CD4-positive, alpha-beta T cell treated with Interleukin-17A for 4 hours (primary cell): ENCODE results near the gene DGKI.

ENCODE experiments used
- DNase-seq: peaks from one replicate; pipeline ENCODE4 v3.0.0-alpha.2; 2020; ENCODE audit warnings: mixed read lengths

The DGKI gene

GRCh38 chr7:137871170-137871915, 24.6 kb upstream of the DGKI start:
- DNase-seq: no peak

- no peak for DNase-seq
Observed at GRCh38 chr7:137870684-137871083, 23.9 kb upstream of the DGKI start.

- no peak for DNase-seq
Observed at GRCh38 chr7:137870078-137870477, 23.3 kb upstream of the DGKI start.

DNA sequence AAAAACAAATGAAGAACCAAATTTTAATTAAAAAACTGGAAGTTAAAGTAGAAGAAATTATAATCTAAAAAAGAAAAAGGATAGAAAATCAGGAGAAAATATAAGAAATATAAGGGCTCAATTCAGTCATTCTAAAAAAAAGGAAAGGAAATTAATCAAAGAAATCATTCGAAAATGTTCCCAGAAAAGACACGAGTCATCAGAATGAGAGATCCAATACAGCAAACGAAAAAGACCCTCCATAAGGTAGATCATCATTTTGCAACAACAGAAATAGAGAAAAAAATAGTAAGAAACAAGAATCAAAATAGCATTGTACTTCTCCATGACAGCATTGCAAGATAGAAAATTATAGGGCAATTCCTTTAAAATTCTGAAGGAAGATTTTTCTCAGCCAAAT, 22.5 kb upstream of the DGKI start:
- DNase-seq: no peak

DNA sequence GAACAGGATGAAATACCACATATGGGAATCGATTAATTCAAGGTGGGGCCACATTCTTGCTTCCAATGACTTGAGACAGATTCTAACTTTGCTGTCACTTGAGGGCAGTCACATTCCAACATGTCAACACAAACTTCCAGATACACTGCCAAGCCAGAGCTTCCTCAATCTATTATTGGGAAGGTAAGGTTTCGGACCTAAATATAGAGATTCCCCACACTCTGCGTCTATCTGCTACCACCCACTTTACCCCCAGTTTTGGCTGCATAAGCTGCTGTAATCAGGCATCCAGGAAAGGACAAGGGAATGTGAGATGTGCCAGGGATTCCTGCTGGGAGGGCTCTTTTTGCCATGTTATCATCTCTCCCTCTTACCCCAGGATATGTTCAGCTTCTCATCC, 20.5 kb upstream of the DGKI start:
- DNase-seq: no peak

DNA sequence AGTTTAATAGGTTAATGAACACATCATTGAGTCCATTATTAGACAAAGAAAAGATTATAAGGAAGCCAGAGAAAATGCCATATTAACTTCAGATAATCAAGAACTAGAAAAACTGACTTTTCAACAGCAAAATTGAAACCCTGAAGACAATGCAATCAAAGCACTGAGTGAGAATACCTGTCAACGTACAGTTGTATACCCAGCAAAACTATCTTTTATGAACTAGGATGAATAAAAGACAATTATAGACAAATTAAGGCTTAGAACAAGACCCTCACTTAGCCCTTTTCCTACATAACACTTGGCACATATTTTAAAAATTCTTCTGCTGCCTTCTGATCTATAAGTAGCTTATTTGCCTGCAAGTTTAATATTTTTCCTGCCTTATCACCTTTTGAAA, 19.0 kb upstream of the DGKI start:
- no peak for DNase-seq

GRCh38 chr7:137862964-137863363, 16.2 kb upstream of the DGKI start:
- DNase-seq: no peak

DNA sequence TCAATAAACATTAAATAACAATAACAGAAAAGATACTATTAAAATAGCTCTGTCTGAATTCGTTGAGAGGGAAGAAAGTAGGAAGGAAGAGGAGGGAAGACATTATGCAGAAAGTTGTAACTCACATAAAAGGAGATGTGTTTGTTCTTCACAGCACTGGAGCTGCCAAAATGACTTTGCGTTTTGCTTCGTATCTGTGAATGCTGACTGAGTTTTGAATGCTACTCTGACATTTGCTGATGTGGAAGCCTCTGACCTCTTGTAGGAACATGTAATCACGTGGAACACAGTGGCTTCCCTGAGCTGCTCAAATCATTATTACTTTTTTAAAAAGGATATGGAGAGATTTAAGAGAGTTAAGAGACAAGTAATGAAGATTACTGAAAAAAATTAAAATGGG, 15.6 kb upstream of the DGKI start:
- no peak for DNase-seq

DNA sequence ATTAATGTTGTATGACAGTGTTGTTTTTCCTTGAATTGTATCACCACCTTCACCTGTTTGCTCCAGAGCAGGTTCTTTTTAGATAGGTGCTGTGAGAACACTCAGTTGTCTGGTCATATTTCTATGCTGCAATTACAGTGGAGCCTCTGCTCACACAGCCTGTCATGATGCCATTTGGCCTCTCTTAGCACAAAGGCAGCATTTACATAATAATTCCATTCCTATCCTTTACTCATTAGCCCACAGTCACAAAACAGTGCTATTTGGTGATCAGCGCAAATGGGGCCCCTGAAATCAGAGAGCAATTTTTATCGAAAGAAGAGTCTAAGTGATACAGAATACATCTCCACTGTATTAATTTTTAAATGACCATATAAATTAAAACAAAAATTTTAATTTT, 13.8 kb upstream of the DGKI start:
- no peak for DNase-seq

DNA sequence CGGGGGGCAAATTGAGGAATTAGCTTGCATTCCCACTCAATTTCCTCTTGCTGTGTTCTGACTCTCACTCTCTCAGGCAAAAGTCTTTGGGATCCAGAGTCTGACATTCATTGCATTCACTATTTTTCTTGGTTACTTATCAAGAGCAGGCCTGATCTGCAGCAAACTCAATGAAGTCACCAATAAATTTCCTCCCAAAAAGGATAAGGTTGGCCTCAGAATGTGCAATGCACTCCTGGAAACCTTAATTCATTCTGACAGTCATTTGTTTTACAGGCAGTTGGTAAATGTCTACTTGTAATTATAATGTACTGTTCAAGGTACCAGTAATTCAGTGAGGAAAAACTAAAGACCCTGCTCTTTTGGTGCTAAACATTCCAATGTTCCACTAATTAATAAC, 6.3 kb upstream of the DGKI start:
- no peak for DNase-seq

GRCh38 chr7:137852108-137852507, 5.3 kb upstream of the DGKI start:
- no peak for DNase-seq

DNA sequence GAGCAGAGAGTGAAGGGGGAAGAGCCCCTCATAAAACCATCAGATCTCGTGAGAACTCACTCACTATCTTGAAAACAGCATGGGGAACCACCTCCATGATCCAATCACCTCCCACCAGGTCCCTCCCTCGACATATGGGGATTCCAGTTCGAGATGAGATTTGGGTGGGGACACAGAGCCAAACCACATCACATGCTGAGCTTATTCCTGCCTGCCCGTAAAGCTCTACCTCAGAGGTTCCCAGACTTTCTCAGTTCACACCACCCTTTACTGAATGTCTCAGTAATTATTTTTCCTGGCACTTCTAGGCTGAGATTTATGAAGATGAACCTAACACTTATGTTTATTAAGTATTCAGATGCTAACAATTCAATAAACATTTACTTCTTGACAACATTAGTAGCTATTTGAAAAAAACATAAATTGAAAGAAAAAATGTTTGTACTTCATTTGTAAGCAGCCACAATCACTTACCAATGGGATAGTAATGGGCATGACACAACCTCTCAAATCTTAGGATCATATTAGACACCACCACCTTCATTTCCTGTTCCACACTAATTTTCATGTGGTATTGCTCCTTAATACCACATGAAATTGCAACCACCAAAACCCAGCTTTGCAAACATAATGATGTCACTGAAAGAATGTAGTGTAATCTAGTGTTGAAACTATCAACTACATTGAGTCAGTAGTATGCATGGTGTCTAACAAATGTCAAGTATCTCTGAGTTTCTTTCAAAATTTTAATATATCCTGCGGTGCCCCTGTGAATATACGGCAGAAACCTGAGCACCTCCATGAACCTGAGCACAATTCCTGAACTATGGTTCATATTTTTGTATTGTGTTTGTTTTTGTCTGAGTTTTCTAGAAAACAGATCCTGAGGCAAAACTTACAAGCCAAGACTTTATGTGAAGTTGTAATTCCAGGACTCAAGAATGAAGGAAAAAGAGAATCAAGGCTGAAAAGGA, 4.5 kb upstream of the DGKI start:
- no peak for DNase-seq

DNA sequence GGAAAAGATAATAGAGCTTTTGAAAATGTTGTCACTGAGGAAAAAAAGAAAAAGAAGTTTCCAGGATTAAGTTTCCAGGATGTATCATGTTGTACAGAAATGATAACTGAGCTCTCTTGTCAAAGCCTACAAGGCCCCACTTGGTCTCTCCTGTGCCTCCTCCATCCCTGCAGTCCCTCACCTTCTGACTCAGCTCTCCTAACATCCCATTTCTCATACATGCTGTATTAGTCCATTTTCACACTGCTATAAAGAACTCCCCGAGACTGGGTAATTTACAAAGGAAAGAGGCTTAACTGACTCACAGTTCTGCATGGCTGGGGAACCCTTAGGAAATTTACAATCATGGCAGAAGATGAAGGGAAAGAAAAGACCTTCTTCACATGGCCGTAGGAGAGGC, 3.8 kb upstream of the DGKI start:
- DNase-seq: no peak

DNA sequence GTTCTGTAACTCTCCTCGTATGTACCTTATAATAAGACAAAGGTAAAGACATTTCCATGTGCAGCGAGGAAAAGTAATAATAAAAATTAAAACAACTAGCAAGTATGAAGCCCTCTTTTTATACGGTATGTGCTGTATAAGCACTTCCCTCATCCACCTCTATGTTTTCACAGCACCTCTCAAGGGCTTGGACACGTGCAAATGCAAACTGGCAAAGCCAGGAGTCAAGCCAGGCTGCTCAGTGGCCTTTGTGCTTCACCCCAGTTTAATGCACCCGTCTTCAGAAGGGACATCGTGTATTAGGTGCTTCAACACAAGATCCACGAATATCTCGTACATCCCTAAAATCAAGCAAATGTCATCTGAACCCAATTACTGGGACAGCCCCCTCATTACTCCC, 1.3 kb upstream of the DGKI start:
- DNase-seq: no peak

DNA sequence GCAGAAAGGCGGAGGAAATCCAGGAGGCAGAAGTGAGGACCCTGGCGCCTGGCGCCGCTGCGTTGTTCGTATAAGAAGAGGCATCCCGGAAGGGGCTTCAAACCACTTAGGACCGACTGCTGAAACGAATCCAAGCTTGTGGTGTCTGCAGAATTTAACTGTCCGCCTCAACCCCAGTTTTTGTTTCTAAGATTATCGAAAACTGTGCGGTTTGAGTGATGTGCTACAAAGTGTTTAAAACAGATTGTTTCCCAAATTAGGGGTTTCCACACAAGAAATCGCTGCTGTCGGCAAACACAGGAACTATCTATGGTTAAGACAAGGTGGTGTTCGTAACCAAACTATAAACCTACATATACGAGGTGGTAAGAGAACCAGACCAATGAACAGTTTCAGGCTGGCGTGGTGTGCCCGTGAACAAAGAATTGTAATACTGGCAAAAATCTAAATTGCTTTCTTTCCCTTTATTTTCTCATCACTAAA, 835 bp upstream of the DGKI start:
- no peak for DNase-seq

- DNase-seq: no peak
Observed at GRCh38 chr7:137846549-137846826, 286 bp downstream of the DGKI start.

DNA sequence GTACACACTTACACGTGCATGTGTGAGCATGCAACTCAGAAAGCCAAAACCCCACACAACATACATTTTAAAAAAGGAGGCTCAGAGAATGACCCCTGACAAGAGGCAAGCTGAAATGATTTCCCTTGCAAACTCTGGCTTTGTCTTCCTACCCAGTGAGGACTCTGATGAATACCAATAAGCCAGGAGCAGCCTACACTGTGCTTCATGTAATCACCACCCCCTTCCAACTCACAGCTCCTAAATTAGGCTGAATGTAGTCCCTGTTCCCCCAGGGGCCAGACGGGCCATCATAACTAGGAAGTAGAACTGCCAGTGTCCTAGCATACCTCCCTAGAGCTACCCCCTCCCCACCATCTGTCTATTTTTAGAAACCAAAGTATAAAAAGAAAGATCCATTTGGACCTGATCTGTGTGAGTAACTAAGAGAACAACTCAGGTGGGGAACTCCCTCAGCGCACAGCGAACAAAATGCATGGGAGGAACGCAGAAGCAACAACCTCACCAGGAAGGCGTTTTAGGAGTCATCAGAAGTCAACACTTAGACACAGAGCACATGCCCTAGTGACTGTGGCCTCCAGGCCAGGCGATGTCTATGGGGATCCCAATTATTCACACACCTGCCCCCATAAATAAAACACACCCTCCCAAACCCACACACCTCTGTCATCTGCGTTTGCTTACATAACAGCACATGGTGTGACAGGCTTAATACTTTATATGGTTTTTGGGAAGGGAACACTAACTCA, 1.9 kb downstream of the DGKI start:
- no peak for DNase-seq

DNA sequence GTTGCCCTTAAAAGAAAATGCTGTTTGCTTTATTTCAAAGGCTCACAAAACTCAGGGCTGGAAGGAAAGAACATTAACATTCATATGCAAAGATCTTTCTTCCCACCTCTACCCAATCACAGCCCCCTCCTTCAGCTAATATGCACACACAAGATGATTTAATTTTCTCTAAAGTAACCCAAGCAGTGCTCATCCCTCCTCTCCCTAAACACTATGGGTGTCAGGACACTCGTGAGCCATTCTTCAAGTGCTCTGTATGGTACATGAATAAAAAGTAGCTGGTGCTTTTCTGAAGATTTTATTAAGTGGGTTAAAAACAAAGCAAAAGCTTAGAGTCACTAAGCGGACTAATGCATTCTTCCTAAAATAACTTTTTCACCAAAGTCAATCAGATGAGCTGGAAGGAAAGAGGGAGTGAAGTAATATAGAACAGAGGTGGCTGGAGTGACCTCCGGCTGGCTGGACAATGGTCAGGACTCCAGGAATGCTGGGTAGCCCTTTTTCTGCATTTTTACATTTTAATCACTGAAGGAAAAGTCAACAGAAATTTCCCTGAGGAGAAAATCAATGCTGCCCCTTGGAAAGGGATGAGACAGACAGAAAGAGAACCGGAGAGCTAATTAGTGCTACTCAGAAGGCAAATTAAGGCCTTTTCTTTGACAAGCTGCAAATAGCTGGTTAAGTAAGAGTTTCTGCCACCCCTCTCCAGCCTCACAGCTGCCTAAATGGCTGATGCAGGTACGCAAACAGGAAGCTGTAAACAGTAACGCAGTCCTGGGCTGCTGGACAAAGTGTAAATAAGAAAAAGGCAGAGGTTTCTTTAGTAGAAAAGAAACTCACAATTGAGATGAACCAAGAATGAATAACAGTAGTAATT, 6.6 kb downstream of the DGKI start:
- no peak for DNase-seq

GRCh38 chr7:137838706-137839315, 8.0 kb downstream of the DGKI start:
- no peak for DNase-seq

DNA sequence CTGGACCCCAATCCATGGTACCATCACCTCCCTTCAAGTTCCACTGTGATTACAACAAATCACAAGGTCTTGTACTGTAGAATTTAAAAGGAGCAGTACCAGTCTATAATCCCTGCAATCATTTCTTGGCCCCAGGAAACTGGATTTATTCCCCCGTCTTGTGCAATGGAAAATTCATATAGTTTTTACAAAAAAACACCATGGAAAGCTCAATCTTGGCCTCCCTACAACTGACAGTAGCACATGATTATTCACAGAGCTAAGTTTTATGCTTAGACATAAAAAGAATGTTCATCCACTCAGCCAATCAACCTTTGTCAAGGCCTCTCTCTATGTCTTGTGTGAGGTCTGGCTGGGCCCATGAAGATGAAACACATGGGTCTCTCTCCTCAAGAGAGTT, 10.2 kb downstream of the DGKI start:
- DNase-seq: no peak

- no peak for DNase-seq
Observed at GRCh38 chr7:137836113-137836509, 10.7 kb downstream of the DGKI start.

DNA sequence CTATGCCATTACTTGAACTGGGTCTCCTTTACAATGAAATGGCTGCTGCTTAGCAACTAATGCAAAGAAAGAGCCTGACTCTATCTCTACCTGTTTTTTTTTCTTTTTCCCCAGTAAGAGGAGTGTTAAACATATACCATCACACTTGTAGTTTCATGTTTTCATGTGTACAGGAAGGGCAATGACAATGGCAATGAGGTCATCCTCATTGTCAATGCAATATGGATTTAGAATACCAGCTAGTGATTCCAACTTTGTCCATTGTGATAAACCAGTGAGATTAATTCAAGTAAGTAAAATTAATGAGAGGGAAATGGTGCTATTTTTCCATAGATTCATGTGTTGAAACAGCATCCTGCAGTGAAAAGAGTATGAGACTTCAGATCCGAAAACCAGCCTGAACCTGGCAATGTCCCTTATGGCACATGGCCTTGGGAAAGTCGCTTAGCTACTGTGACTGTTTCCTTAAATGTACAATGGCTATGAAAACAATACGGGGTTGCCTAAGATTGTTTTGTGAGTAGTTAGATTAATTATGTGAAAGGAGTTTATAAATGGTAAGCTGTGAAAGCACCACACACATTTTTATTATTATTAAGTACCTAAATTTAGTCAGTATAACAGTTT, 11.2 kb downstream of the DGKI start:
- no peak for DNase-seq
